Islet precursor cell (in vitro differentiated cells): Measurements from ENCODE around the gene STX2.

ENCODE experiments used
- DNase-seq: peaks from one replicate; pipeline ENCODE4 v3.0.0-alpha.2; 2018

Gene STX2

DNA sequence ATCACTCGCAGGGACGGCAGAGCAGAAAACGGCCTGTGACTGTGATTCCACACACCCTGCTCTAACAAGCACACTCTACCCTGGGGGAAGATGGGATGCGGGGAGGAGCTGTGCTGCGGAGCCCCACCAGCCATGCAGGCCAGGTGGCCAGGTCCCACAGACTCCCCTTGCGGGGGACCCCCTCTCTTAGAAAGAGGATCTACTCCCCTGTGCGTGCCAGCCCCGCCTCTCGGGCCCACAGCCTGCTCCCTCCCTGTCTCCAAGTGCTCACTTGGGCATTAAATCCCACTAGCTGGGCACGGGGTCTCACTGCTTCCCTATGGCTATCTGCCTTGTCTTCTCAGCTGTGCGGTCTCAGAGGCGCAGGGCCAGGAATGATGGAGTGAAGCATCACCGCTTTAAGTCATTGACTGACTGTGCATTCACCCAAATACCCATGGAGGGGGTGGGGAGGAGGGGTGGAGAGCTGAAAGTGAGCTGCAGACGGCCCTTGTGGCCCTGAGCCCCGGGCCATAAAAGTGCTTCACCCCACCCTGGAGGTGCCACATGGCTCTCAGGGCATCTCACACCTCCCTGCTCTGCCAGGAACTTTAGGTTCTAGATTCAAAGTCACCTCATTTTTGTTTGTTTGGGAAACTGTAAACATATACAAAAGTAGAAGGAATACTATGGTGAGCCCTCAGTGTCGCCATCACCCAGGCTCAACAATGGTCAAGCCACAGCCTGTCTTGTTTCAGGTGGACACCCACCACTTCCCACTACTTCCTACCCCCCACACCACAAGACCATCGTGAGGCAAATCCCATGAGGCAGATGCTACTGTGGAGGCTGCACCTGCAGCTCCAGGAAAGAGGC is 9.4 kb downstream of the STX2 start:
- peak; percentile 54 for DNase-seq

DNA sequence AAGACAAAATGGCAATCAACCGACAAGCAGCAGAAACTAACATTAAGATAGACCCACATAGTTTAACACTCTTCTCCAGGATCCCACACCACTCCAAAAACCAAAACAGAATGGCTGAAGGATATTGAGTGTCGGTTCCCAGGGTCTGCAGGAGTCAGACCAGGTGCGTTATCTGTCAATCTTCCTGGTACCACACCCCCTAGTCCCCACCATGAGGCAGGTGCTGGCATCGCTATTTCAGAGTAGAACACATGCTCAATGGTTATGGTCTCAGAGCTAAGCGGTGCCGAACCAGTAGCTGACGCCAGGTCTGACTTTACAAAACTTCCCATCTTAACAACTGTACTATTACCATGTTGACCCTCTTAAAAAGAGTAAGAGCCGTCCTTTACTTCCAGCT is 10.2 kb downstream of the STX2 start:
- peak; percentile 47 for DNase-seq

DNA sequence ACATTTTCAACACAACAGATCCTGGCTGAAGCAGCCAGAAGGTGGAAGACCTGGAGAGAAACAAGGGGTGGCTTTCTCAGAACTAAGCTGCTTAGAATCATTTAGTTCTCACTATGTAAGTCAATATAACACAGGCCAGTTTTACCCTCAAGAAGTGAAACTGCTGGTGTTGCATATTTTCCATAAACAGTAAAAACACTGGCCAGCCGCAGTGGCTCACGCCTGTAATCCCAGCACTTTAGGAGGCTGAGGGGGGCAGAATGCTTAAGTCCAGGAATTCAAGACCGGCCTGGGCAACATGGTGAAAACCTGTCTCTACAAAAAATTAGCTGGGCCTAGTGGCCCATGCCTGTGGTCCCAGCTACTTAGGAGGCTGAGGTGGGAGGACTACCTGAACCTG is 11.6 kb downstream of the STX2 start:
- DNase-seq = peak; percentile 32

DNA sequence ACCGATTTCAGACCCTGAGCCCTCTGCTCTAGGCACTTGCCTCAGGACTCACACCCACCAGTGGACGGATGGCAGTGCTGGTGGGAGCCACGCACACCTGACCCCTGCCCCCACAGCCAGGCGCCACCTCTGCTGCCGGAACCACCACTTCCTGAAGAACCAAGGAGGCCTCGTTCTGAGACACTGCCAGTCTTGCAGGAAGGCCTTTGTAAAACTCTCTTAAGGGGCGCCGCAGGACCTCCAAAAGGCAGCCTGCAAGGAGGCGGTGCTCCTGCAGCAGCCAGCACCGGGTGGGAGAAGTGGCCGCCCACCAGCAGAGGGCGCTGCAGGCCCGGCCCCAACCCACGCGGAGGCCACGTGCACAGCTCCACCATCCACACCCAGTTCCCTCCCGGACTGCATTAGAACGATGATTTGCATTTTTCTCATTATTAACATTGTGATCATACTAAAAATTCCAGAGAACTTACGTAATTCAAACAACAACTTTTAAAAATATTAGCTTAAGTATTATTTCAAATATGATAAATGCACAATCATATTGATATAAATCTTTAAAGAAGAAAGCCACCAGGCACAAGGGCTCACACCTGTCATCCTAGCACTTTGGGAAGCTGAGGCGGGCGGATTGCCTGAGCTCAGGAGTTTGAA is 12.8 kb downstream of the STX2 start:
- DNase-seq = peak; percentile 82

DNA sequence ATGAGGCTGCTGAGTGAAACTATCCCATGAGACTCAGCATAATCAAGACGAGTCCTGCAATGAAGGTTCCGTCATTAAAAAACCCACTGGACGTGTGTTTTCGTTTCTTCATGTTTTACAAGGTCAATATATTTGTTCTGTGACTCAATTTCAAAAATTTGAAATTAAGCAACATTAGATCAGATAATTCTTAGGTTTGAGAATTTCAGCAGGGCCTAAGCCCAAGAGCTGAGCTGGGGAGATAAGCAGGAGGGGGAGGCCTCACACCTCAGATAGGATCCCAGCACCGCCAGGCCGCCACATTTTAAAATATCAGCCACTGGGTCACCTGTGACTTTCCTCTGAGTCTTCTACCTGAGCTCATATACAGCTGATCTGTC is 13.3 kb downstream of the STX2 start:
- peak; percentile 11 for DNase-seq

DNA sequence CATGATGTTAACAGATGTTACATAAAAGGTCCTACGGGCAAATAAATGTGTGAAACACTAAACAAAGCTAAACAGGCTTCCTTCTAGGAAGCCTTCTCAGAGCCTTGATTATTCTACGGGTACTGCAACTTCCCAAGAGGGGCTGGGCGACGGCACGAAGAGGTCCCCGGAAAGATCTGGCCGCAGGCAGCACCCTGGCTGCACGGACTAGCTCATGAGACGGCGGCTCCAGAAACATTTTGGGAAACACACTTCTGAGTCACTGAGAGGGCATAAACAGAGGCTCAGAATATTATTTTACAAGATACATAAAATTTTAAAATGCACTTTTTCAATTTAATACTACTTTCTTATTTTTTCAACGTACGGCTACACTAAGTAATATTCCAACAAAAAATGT is 19.4 kb downstream of the STX2 start:
- DNase-seq = peak; percentile 37

DNA sequence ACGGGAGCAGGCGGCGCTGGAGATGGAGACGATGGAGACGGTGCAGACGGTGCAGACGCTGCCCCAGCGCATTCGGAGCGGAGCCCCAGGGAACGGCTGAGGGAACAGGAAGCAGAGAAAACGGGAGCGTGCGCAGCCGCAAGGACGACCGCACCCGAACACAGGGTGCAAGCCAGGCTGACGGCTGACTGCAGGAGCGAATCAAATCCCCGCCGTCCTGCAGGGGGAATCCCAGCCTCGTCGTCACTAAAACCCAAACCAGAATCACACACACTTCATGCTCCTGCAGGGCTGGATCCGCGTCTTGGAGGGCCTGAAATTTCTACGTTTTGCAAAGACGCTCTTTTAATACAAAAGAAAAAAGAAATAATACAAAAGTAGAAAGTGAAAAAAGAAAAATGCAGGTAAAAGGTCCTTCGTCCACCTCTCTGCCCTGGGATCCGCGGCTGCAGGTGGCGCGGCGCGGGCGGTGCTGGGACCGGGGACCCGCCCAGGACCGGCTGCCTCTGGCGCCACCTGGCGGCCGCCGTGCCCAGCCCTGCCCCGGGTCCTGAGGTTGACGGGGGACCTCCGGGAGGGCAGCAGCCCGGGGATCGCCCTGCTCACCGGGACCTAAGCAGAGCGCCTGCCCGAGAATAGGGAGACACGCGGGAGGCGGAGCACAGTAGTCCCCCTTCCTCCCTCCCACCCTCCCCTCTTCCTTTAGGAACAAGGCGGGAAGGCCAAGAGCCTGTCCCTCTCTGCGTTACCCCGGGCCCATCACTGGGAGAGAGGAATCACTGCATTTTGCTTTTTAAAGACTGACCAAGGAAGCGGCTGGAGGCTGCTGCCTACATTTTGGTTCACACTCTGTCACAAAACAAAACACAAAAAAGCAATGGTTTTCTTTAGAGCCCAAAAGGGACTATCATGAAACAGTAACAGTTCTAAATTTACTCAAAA is 20.1 kb downstream of the STX2 start:
- peak; percentile 93 for DNase-seq

DNA sequence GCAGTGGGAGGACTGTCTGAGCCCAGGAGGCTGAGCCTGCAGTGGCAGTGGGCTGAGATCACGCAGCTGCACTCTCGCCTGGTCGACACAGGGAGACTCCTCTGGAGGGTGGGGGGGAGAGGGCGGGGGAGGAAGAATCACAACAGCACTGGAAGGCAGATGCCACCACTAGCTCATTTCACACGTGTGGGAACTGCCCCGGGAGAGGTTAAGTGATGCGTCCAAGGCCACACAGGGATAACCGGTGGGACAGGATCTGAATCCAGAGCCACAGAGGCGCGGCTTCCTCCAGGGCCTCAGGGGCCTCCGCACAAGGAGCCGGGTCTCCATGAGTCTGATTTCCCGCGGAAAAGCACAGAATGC is 20.8 kb downstream of the STX2 start:
- peak; percentile 95 for DNase-seq

DNA sequence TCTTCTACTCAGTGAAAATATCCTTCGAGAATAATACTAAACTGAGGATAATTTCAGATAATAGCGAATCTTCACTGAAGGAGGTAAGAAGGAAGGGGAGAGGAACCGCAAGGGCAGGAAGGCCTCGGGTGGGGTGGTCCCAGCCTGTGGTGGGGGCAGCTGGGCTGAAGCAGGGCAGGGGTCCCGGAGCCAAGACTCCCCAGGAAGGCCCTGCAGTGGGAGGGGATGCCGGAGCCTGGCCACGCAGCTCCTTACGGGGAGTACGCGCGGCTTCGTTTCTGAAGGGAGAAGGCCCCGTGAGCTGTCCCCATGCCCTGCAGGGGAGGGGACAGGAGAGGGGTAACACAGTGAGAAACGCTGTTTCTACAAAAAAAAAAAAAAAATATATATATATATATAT is 21.2 kb downstream of the STX2 start:
- DNase-seq = peak; percentile 53

DNA sequence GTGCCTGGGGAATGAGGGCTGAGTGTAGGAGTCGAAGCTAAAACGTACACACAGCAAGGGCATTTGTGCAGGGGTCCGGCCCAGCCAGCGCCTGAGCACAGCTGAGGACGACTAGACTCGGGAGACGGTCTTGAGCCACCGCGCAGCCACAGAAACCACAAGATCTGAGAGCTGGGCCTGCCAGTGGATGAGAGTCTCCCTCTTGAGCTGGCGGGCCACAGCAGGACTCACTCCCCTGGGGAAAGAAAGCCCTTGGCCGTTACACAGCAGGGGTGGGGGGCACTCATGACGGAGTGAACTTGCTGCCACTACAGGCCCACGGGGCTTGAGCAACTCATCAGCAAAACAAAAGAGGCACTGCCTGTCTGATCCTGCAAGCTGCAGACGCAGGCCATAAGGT is 23.0 kb downstream of the STX2 start:
- peak; percentile 80 for DNase-seq

DNA sequence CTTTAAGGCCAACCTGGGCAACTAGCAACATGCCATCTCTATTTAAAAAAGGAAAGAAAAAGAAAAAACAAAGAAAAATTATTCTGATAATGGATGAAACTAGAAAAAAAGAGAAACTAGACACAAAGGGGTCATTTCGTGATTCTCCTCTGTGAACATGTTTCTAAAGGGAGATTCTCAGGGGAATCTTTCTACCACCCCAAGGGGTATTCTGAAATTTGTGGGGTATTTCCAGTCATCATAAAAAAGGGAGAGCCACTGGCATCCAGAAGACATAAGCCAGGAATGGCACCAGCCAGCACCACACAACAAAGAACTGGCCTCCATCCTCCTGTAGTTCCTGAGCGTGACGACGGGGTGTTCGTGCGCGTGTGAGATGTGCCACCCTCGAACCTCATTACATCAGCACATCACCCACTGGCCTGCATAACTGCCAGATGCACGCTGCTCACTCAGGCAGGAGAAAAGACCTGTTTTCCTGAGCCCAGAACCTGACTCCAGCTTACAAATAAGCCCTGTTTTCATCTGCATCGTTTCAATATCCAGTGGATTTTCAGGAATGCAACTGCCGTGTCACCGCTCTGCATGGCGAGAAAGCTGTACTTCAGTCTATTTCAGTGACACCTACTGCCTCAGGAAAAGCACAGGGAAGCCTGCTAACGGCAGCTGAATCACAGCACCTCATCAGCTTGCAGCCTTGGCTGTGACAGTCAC is 23.9 kb downstream of the STX2 start:
- peak; percentile 83 for DNase-seq

DNA sequence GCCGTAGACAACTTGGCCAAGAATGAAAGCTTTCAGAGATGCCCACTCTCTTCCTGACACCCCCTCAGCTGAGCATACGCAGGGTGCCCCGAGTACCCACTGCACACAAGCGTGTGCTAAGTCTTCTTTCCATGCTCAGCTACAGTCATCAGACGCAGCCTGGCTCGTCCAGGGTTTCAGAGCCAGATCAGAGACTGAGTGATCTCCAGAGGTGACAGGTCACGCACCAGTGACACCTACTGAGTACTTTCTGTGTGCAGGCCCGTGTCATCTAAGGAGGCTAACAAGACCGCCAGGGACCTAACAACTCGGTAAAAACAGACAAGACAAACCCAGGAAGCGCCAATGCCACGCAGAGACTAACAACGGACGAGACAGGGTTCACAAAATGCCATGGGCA is 25.1 kb downstream of the STX2 start:
- DNase-seq = peak; percentile 58

DNA sequence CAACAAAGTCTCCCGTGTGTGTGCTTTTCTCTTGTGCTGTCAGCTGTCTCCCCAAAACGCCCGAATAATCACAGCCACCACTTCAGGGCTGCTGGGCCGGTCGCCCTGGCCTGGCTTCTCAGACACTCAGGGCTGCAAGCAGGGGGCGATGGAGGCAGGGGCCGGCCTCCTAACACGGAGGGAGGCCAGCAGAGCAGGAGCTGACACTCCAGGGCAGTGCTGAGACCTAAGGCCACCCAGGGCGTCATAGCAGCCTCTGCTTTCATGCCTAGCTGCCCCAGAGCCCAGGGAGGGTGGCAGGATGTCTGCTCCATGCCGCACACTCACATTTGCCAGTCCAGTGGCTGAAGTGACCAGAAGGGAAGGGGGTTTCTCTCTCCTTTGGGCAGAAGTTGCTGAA is 25.6 kb downstream of the STX2 start:
- DNase-seq = peak; percentile 83

DNA sequence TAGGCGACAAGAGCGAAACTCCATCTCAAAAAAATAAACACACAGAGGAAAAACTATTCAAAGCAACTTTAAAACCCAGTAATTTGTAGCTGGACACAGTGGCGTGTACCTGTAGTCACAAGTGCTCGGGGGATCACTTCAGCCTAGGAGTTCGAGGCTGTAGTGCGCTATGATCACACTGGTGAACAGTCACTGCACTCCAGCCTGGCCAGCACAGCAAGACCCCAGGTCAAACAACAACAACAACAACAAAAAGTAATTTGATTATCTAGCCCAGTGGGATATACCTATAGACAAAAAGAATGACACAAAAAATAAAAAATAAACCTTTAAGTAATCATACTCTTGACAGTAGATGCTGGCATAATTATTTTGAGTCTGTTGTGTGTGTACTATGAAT is 29.3 kb downstream of the STX2 start:
- DNase-seq = no peak

DNA sequence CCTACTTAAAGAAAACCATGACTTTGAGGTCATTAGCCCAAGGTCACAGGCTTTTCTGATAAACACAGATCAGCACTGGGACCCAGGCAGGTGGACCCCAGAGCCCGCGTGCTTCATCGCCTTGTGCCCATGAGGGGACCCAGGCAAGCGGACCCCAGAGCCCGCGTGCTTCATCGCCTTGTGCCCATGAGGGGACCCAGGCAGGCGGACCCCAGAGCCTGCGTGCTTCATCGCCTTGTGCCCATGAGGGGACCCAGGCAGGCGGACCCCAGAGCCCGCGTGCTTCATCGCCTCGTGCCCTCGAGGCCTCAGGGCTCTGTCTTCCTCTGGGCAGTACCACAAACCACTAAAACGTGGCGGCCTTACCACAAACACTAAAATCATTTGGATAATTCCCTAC is 31.7 kb downstream of the STX2 start:
- DNase-seq = no peak

DNA sequence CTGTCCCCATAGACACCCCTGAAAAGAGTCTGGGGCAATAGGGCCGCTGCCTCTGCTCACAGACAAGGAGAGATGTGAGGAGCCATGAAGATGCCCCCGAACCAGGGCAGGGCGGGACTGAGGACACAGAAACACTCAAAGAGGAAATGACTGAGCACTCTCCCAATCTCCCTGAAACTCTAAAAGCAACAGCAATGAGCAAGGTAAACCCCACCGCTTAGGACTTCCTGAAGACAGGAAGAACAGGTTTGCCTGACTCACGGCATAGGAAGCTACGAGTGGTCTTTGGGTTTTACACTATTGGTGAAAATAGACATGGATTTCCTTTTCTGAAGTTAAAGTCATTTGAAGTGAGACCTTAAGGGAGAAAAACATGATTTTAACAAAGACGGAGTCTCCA is 32.5 kb downstream of the STX2 start:
- DNase-seq = peak; percentile 81

DNA sequence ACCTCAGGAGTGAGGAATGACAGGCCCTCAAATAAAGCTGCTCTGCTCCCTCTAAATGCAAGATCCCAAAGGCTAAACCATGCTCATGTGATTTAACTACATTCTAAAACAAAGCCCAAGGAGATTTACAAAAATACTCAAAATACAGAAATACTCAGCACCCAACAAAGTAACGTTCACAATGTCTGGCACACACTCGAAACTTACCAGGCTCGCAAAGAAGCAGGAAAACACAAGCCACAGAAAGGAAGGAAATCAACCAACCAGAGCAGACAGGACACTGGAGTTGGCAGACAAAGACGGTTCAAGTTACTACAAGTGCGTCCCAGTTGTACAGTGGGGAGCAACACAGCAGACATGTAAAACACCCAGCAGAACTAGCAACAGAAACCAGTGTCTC is 33.4 kb downstream of the STX2 start:
- DNase-seq = no peak

DNA sequence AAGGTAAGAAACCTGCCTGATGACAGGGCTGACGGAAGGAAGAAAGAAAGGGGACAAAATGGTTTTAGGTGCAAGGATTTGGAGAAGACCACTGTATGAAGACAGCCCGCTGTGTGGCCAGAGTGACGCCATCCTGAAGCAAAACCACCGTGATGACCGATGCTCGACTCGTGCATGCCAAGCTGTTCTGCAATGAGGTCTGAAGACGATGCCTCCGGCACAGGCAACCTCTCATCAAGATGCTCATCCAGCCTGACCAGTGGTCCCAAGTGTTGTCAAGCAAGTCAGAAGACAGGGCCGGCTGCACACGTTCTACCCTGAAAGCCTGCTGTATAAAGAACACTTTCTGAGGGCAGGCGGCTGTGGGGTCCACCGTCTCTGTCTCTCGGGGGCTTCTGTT is 34.8 kb downstream of the STX2 start:
- no peak for DNase-seq

DNA sequence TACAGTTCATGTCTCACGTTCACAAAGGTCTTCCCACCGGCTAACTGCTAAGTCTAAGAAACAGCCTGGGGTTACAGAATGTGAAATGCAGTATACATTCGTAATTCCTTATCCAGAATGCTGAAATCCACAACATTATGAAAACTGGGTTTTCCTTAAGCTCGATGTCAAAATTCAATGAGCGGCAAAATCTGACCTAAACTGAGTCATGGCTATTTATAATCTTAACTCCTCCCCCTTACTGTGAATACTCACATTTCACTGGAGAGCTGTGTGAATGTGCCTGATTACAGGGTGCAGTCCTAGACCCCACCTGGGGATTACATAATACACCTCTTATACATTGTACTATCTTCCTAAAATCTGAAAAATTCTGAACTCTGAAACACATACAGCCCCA is 35.3 kb downstream of the STX2 start:
- peak; percentile 4 for DNase-seq

DNA sequence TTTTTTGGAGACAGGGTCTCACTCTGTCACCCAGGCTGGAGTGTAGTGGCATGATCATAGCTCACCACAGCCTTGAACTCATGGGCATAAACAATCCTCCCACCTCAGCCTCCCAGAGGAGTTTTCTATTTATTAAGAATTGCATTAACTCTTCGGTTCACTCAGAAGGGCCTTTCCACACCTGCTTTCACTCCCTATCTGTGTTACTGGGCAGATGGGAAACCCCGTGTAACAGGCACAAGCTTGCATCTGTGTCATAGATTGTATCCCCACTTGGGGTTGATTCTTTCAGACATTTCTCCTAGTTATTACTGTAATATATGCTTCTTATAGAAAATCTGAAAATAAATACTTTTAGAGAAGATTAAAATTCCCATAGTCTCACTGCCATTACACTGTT is 38.7 kb downstream of the STX2 start:
- DNase-seq = no peak

DNA sequence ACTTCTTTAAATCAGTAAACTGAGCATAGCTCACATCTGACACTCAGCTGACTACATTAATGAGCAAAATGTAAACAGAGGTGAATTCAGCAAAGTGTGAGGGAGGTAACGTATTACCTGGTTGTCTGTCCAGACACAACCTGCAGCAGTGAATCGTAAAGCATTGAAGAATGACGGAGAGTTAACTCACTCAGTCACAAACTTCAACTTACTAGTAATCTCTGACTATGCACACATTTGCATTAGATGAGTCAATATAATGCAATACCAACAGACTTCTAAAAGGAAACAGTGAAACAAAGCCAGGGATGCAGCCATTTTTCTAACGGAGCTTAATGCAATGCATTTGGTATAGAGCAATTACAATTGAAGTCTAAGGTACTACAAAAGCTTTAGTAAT is 40.0 kb downstream of the STX2 start:
- no peak for DNase-seq

DNA sequence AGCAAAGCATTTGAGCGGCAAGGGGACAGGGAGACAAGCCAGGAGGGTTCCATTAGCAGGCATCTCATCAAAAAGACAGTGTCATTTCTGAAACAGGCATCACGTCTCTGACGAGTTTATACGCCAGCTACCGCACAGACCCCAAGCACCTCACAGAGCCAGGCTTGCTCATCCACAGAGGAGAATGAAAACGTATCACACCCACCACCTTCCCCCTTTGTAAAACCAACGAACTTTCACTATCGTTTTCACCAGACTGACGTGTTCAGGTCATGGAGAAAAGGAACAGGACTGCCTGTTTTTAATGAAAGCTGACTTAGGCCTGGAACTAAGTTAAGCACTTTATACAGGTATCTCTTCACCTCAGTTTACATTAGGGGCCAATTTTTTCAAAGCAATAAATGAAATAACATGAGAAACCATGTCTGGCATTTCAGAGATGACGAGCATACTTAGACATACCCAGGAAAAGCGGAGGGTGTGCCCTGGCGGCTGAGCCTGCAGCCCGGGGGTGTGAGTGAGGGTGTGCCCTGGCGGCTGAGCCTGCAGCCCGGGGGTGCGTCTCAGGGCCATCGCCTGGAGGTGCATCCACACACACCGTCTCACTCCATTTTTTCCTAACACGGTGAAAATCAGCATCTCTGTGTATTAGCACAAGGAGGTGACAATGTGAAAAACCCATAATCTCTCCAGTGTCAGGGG is 41.9 kb downstream of the STX2 start:
- DNase-seq = no peak
